Right cardiac atrium (tissue), 5 donors: ENCODE measurements around the gene ARID3A. TPM values are rescaled to one million over a fixed set of nuclear protein-coding genes. Genes with fewer than 3 reads are reported as not detected.

Experiments
- ATAC-seq, 2 donors: fragments of 200-7000 bp; cut with Tn5 transposase; one replicate each; pipeline versions ENCODE4 v1.8.0 to v1.9.1; 2020; ENCODE audit warnings: moderate library complexity in 2 of 2, mild to moderate bottlenecking in 1 of 2
- DNase-seq, 3 donors: peaks; one replicate each; pipeline ENCODE4 v3.0.0-alpha.2; 2020
- H3K27ac ChIP-seq: one replicate; pipeline ENCODE4 v1.5.1; 2013; ENCODE audit warnings: mild to moderate bottlenecking, low read length, control low read depth, moderate library complexity
- H3K27me3 ChIP-seq: one replicate; pipeline ENCODE4 v1.6.1; 2013; ENCODE audit not compliant: control insufficient read depth, insufficient read depth
- H3K4me1 ChIP-seq: one replicate; pipeline ENCODE4 v1.6.1; 2013; ENCODE audit warnings: low read length; ENCODE audit not compliant: control insufficient read depth, insufficient read depth
- H3K4me3 ChIP-seq: one replicate; pipeline ENCODE4 v1.5.1; 2013; ENCODE audit warnings: low read length, control low read depth
- H3K9me3 ChIP-seq: one replicate; pipeline ENCODE4 v1.6.1; 2013; ENCODE audit warnings: low read length; ENCODE audit not compliant: control insufficient read depth
- WGBS: extraction: QIAGEN DNeasy Blood & Tissue Kit; methylation state at CpG from one replicate; pipeline ENCODE4 v1.1.7; 2013; 5-methylcytosine and 5-hydroxymethylcytosine counted together
- intact Hi-C, 4 donors: fragments of 100-400 bp; cut with DNase I; formaldehyde crosslinking; loops; one replicate each; pipeline versions ENCODE4 v1.11.0 to v1.14.0; 2022 to 2023
- polyA plus RNA-seq: library from polyadenylated mRNA; stranded (reverse); fragments of 200-250 nt; gene quantifications from one replicate; pipeline ENCODE4 v1.2.3, GENCODE V29; 2013
- total RNA-seq, 4 donors: library from RNA; stranded (reverse); fragmentation: NEBNext Ultra II Directional; extraction: Animal tissue kit (Norgen Biotek cat#: 25700); gene quantifications; one replicate each; pipeline ENCODE4 v1.2.1, GENCODE V29; 2021
- donor health status: healthy with polysubstance abuse.
- donor health status: DM: no; HTN: yes; CAD: no.
- donor health status: DM: no; HTN: no; CAD: no.
- donor health status: DM: no; HTN: yes; CAD: no; lungs with severe emphysema.
- donor health status: DM: yes; HTN: yes; CAD: no.

The ARID3A gene
- total and polyA plus RNA-seq, 5 donors = 3.3 to 6.2 (median 5.1) TPM

GRCh38 chr19:1014161-1015060, 88.6 kb downstream of the ARID3A start:
- Histone ChIP-seq H3K4me1 (peaks cover 26% of the 10 kb centered on the region), H3K27me3 (no peaks in the 10 kb centered on the region), H3K9me3 (no peaks in the 10 kb centered on the region), H3K4me3 (no peak overlapping the region), H3K27ac (no peak overlapping the region)
- ATAC-seq = no peak
- 92% methylated on average over 49 of the region's 49 CpGs for WGBS
- peak in 1 of 3 donors; percentile 59 for DNase-seq
- intact Hi-C loops = no loop called here

GRCh38 chr19:1015061-1015781, 89.4 kb downstream of the ARID3A start:
- no peak overlapping the region for H3K27ac ChIP-seq
- intact Hi-C loops = no loop called here
- no peak overlapping the region for H3K4me3 ChIP-seq
- ATAC-seq (no peak), DNase-seq (peak in 1 of 3 donors; percentile 67)
- H3K27me3 ChIP-seq = no peaks in the 10 kb centered on the region
- peaks cover 26% of the 10 kb centered on the region for H3K4me1 ChIP-seq
- no peaks in the 10 kb centered on the region for H3K9me3 ChIP-seq
- 87% methylated on average over 29 of the region's 29 CpGs for WGBS

- intact Hi-C loops = no loop called here
- Histone ChIP-seq H3K4me3 (no peak overlapping the region), H3K4me1 (peaks cover 26% of the 10 kb centered on the region), H3K27me3 (no peaks in the 10 kb centered on the region), H3K27ac (no peak overlapping the region), H3K9me3 (no peaks in the 10 kb centered on the region)
- WGBS = 56% methylated on average over 31 of the region's 31 CpGs
- ATAC-seq (no peak), DNase-seq (peak in 1 of 3 donors; percentile 58)
Measured at GRCh38 chr19:1015782-1016646, 90.2 kb downstream of the ARID3A start.

GRCh38 chr19:1016647-1017114, 90.8 kb downstream of the ARID3A start:
- intact Hi-C loops = no loop called here
- Histone ChIP-seq H3K4me1 (peaks cover 26% of the 10 kb centered on the region), H3K4me3 (no peak overlapping the region), H3K27ac (no peak overlapping the region), H3K27me3 (no peaks in the 10 kb centered on the region), H3K9me3 (no peaks in the 10 kb centered on the region)
- WGBS = 36% methylated on average over 12 of the region's 12 CpGs
- ATAC-seq (peak in 1 of 2 donors; percentile 9), DNase-seq (no peak)

GRCh38 chr19:1017115-1017905, 91.5 kb downstream of the ARID3A start:
- intact Hi-C loops = no loop called here
- H3K27me3 ChIP-seq = no peaks in the 10 kb centered on the region
- 55% methylated on average over 24 of the region's 24 CpGs for WGBS
- peaks cover 26% of the 10 kb centered on the region for H3K4me1 ChIP-seq
- no peaks in the 10 kb centered on the region for H3K9me3 ChIP-seq
- ATAC-seq (peak in 1 of 2 donors; percentile 29), DNase-seq (peak in 1 of 3 donors; percentile 63)
- H3K4me3 ChIP-seq = no peak overlapping the region
- no peak overlapping the region for H3K27ac ChIP-seq

GRCh38 chr19:1017906-1018305, 92.1 kb downstream of the ARID3A start:
- Histone ChIP-seq H3K27me3 (no peaks in the 10 kb centered on the region), H3K27ac (no peak overlapping the region), H3K4me3 (no peak overlapping the region), H3K9me3 (no peaks in the 10 kb centered on the region), H3K4me1 (peaks cover 26% of the 10 kb centered on the region)
- DNase-seq (peak in 1 of 3 donors; percentile 53), ATAC-seq (no peak)
- WGBS = 87% methylated on average over 9 of the region's 9 CpGs
- intact Hi-C loops = no loop called here

GRCh38 chr19:1018393-1018792, 92.6 kb downstream of the ARID3A start:
- DNase-seq (no peak), ATAC-seq (no peak)
- peaks cover 26% of the 10 kb centered on the region for H3K4me1 ChIP-seq
- H3K27ac ChIP-seq = no peak overlapping the region
- intact Hi-C loops = no loop called here
- H3K9me3 ChIP-seq = no peaks in the 10 kb centered on the region
- no peaks in the 10 kb centered on the region for H3K27me3 ChIP-seq
- H3K4me3 ChIP-seq = no peak overlapping the region
- 69% methylated on average over 5 of the region's 5 CpGs for WGBS

GRCh38 chr19:1018932-1019615, 93.2 kb downstream of the ARID3A start:
- Histone ChIP-seq H3K4me3 (no peak overlapping the region), H3K9me3 (no peaks in the 10 kb centered on the region), H3K4me1 (peaks cover 26% of the 10 kb centered on the region), H3K27ac (no peak overlapping the region), H3K27me3 (no peaks in the 10 kb centered on the region)
- ATAC-seq = no peak
- DNase-seq = peak; percentile 31 to 62 (median 54)
- WGBS = 41% methylated on average over 17 of the region's 17 CpGs
- intact Hi-C loops = no loop called here

GRCh38 chr19:1019616-1019961, 93.8 kb downstream of the ARID3A start:
- 65% methylated on average over 18 of the region's 18 CpGs for WGBS
- ATAC-seq (no peak), DNase-seq (peak in 1 of 3 donors; percentile 54)
- Histone ChIP-seq H3K4me1 (peaks cover 26% of the 10 kb centered on the region), H3K27me3 (no peaks in the 10 kb centered on the region), H3K4me3 (peak overlapping the region; percentile 81), H3K9me3 (no peaks in the 10 kb centered on the region), H3K27ac (no peak overlapping the region)
- intact Hi-C loops = no loop called here
